ENCODE data around the gene LRRC47. TPM values are rescaled to one million over a fixed set of nuclear protein-coding genes. Genes with fewer than 3 reads are reported as not detected.

The LRRC47 gene
- total RNA-seq, 1 donor from 2014 or later: 57.0 TPM

- H3K27ac Mint-ChIP-seq: no peak overlapping the region
- no peaks in the 10 kb centered on the region for H3K27me3 Mint-ChIP-seq
- H3K36me3 Mint-ChIP-seq (ENCODE audit: insufficient read depth): peaks cover 24% of the 10 kb centered on the region
- no peak overlapping the region for H3K4me3 Mint-ChIP-seq (ENCODE audit: low read depth)
- no peaks in the 10 kb centered on the region for H3K4me1 Mint-ChIP-seq (ENCODE audit: low read depth)
- TF ChIP-seq CTCF (IDR thresholded peaks at IDR 0.05; ENCODE audit: unreplicated experiment): no peak
- no peaks in the 10 kb centered on the region for H3K9me3 Mint-ChIP-seq (ENCODE audit: low read depth)
- DNase-seq (ENCODE audit: low spot score, unreplicated experiment): no peak
Observed at GRCh38 chr1:3821447-3821846, 25.1 kb upstream of the LRRC47 start.

- no peak overlapping the region for H3K4me3 Mint-ChIP-seq (ENCODE audit: low read depth)
- no peaks in the 10 kb centered on the region for H3K4me1 Mint-ChIP-seq (ENCODE audit: low read depth)
- DNase-seq (ENCODE audit: low spot score, unreplicated experiment): no peak
- no peaks in the 10 kb centered on the region for H3K9me3 Mint-ChIP-seq (ENCODE audit: low read depth)
- TF ChIP-seq CTCF (IDR thresholded peaks at IDR 0.05; ENCODE audit: unreplicated experiment): no peak
- peaks cover 24% of the 10 kb centered on the region for H3K36me3 Mint-ChIP-seq (ENCODE audit: insufficient read depth)
- H3K27me3 Mint-ChIP-seq: no peaks in the 10 kb centered on the region
- H3K27ac Mint-ChIP-seq: no peak overlapping the region
Observed at GRCh38 chr1:3821004-3821403, 24.7 kb upstream of the LRRC47 start.

- no peak for DNase-seq (ENCODE audit: low spot score, unreplicated experiment)
- Mint-ChIP-seq H3K36me3 (ENCODE audit: insufficient read depth) (peaks cover 19% of the 10 kb centered on the region), H3K27me3 (no peaks in the 10 kb centered on the region), H3K4me1 (ENCODE audit: low read depth) (no peaks in the 10 kb centered on the region), H3K9me3 (ENCODE audit: low read depth) (no peaks in the 10 kb centered on the region), H3K4me3 (ENCODE audit: low read depth) (no peak overlapping the region), H3K27ac (no peak overlapping the region)
- TF ChIP-seq CTCF (IDR thresholded peaks at IDR 0.05; ENCODE audit: unreplicated experiment): no peak
Observed at GRCh38 chr1:3820316-3820715, 24.0 kb upstream of the LRRC47 start.

GRCh38 chr1:3819771-3820200 lies 23.5 kb upstream of the LRRC47 start:
- Mint-ChIP-seq H3K27me3 (no peaks in the 10 kb centered on the region), H3K9me3 (ENCODE audit: low read depth) (no peaks in the 10 kb centered on the region), H3K4me3 (ENCODE audit: low read depth) (no peak overlapping the region), H3K4me1 (ENCODE audit: low read depth) (no peaks in the 10 kb centered on the region), H3K36me3 (ENCODE audit: insufficient read depth) (peaks cover 19% of the 10 kb centered on the region), H3K27ac (no peak overlapping the region)
- DNase-seq (ENCODE audit: low spot score, unreplicated experiment): no peak
- TF ChIP-seq CTCF (IDR thresholded peaks at IDR 0.05; ENCODE audit: unreplicated experiment): no peak

GRCh38 chr1:3817821-3818597 lies 21.7 kb upstream of the LRRC47 start:
- Mint-ChIP-seq H3K4me1 (ENCODE audit: low read depth) (no peaks in the 10 kb centered on the region), H3K36me3 (ENCODE audit: insufficient read depth) (peaks cover 16% of the 10 kb centered on the region), H3K4me3 (ENCODE audit: low read depth) (no peak overlapping the region), H3K27me3 (no peaks in the 10 kb centered on the region), H3K27ac (no peak overlapping the region), H3K9me3 (ENCODE audit: low read depth) (no peaks in the 10 kb centered on the region)
- TF ChIP-seq CTCF (IDR thresholded peaks at IDR 0.05; ENCODE audit: unreplicated experiment): no peak
- DNase-seq (ENCODE audit: low spot score, unreplicated experiment): no peak
